Measurements from ENCODE around the gene MLF1. TPM values are rescaled to one million over a fixed set of nuclear protein-coding genes. Genes with fewer than 3 reads are reported as not detected.

The MLF1 gene
- total and polyA plus RNA-seq, 2 experiments from 2014 or later: 15.6 to 17.3 TPM

- Histone ChIP-seq H3K9me2 (ENCODE audit: insufficient read depth) (no peaks in the 10 kb centered on the region), H3K36me3 (ENCODE audit: low read depth) (peaks cover 43% of the 10 kb centered on the region), H3K27me3 (replicated peaks; ENCODE audit: insufficient read depth) (no peaks in the 10 kb centered on the region), H3K4me3 (no peak overlapping the region), H3F3A (ENCODE audit: insufficient read depth) (no peaks in the 10 kb centered on the region), H3K9ac (no peak overlapping the region), H3K9me3 (ENCODE audit: low read depth) (no peaks in the 10 kb centered on the region), H3K79me2 (ENCODE audit: insufficient read depth) (peaks cover 25% of the 10 kb centered on the region), H3K4me1 (ENCODE audit: insufficient read depth) (no peaks in the 10 kb centered on the region), H2AFZ (no peak overlapping the region), H3K27ac (no peak overlapping the region), H4K20me1 (ENCODE audit: insufficient read depth) (no peaks in the 10 kb centered on the region), H3K4me2 (ENCODE audit: unreplicated experiment) (no peak overlapping the region)
- in situ Hi-C loops (cut with MboI): no loop called here
- WGBS, 2 experiments (ENCODE audit: low coverage in 1 of 2, low lambda C conversion rate in 2 of 2, missing lambda C conversion rate in 2 of 2): 87 to 94% methylated on average over 3 of the region's 3 CpGs
- TF ChIP-seq EZH2 (IDR thresholded peaks at IDR 0.05; ENCODE audit: insufficient read depth, poor library complexity, severe bottlenecking) (no peak), EZH2phosphoT487 (IDR thresholded peaks at IDR 0.05; ENCODE audit: insufficient read depth, low read depth) (no peak)
- DNase-seq: no peak
These were observed 81.5 kb downstream of the MLF1 start for GRCh38 chr3:158652463-158652862.

Small RNA genes lying within 50 kb of the gene (small RNA-seq; reads per million reads assigned to genes)
- gene AC025033.1 (ENCODE audit: low read depth, low replicate concordance): not detected

Other genes starting within 250 kb of the MLF1 start
- 32.0 and 38.5 TPM in 2 replicates for gene GFM1, start 73.3 kb downstream of the MLF1 start, total RNA-seq (2014; rRNA removed; shearing (Covaris generic))
- gene GFM1, start 73.3 kb downstream of the MLF1 start, polyA plus RNA-seq (2016; fragmentation: Nextera tagmentation; extraction: Ambion mirVana): 29.2 and 30.8 TPM in 2 replicates
- 28.7 and 34.9 TPM in 2 replicates for gene LXN, start 101.5 kb downstream of the MLF1 start, total RNA-seq (2014; rRNA removed; shearing (Covaris generic))
- gene LXN, start 101.5 kb downstream of the MLF1 start, polyA plus RNA-seq (2016; fragmentation: Nextera tagmentation; extraction: Ambion mirVana): 46.8 and 47.3 TPM in 2 replicates
- 1.3 and 1.7 TPM in 2 replicates for gene RARRES1, start 161.3 kb downstream of the MLF1 start, total RNA-seq (2014; rRNA removed; shearing (Covaris generic))
- gene RARRES1, start 161.3 kb downstream of the MLF1 start, polyA plus RNA-seq (2016; fragmentation: Nextera tagmentation; extraction: Ambion mirVana): 1.0 and 1.2 TPM in 2 replicates
- 159 and 177 TPM in 2 replicates for gene MFSD1, start 230.9 kb downstream of the MLF1 start, total RNA-seq (2014; rRNA removed; shearing (Covaris generic))
- gene MFSD1, start 230.9 kb downstream of the MLF1 start, polyA plus RNA-seq (2016; fragmentation: Nextera tagmentation; extraction: Ambion mirVana): 92.0 and 100 TPM in 2 replicates

Measured in GM23248 (cell line).